T-helper 17 cell (primary cell): ENCODE data around the gene PRSS3. TPM values are rescaled to one million over a fixed set of nuclear protein-coding genes. Genes with fewer than 3 reads are reported as not detected.
"Not testable (repeated sequence)": the region's sequence is repeated elsewhere in the genome, so short reads cannot be mapped to it uniquely, and the experiment has no call there.

ENCODE experiments used
- ATAC-seq: fragments of 150-1000 bp; cut with Tn5 transposase; 2 replicates; pipeline ENCODE4 v1.10.0; 2021; ENCODE audit warnings: mild to moderate bottlenecking, moderate library complexity
- DNase-seq, 3 donors: peaks; one replicate each; pipeline versions ENCODE4 v3.0.0 to v3.0.0-alpha.2; 2020 to 2021
- H3K9me3 ChIP-seq: one replicate; pipeline ENCODE4 v1.7.0; 2013; ENCODE audit warnings: low read length, mild to moderate bottlenecking; ENCODE audit not compliant: control insufficient read depth, poor library complexity, severe bottlenecking
- H3K27ac Mint-ChIP-seq: one replicate; pipeline ENCODE4 v1.8.0; 2022; ENCODE audit warnings: mild to moderate bottlenecking, moderate library complexity, mixed read lengths
- H3K27me3 Mint-ChIP-seq: one replicate; pipeline ENCODE4 v1.8.0; 2022; ENCODE audit warnings: mixed read lengths
- H3K36me3 Mint-ChIP-seq: one replicate; pipeline ENCODE4 v1.8.0; 2022; ENCODE audit warnings: low read depth, mixed read lengths
- H3K4me1 Mint-ChIP-seq: one replicate; pipeline ENCODE4 v1.8.0; 2022; ENCODE audit warnings: mild to moderate bottlenecking, mixed read lengths
- H3K4me3 Mint-ChIP-seq: one replicate; pipeline ENCODE4 v1.8.0; 2022; ENCODE audit warnings: mild to moderate bottlenecking, moderate library complexity, mixed read lengths
- total RNA-seq, 4 donors: library from RNA in 2 of 4; stranded (reverse) in 2 of 4; gene quantifications; one replicate each; pipeline ENCODE4 v1.2.3 and lab custom pipeline; 2022 to 2026

Gene PRSS3
- not detected for total RNA-seq
- total RNA-seq (lab: John Stamatoyannopoulos, UW) = 0 to 0.35 reads per million in 2 donors

GRCh38 chr9:33795281-33795680 lies at the start of gene PRSS3:
PRSS3 (plus strand) TSS chr9:33795561; CDS start chr9:33795574, 13 bp downstream.
- peaks cover 8% of the 10 kb centered on the region for H3K36me3 Mint-ChIP-seq
- peaks cover 2% of the 10 kb centered on the region for H3K9me3 ChIP-seq
- ATAC-seq (no peak), DNase-seq (no peak)
- peaks cover 69% of the 10 kb centered on the region for H3K27me3 Mint-ChIP-seq
- H3K4me1 Mint-ChIP-seq = peaks cover 5% of the 10 kb centered on the region
- H3K27ac Mint-ChIP-seq = peak within 1 kb of the TSS; percentile 53
- H3K4me3 Mint-ChIP-seq = no peak within 1 kb of the TSS

GRCh38 chr9:33748633-33749304 lies 46.6 kb upstream of the PRSS3 start:
- DNase-seq (no peak), ATAC-seq (peak; percentile 61)
- H3K27me3 Mint-ChIP-seq = peaks cover 65% of the 10 kb centered on the region
- peaks cover 6% of the 10 kb centered on the region for H3K36me3 Mint-ChIP-seq
- H3K27ac Mint-ChIP-seq = peak overlapping the region; percentile 47
- peak overlapping the region; percentile 84 for H3K4me3 Mint-ChIP-seq
- H3K4me1 Mint-ChIP-seq = peaks cover 21% of the 10 kb centered on the region
- no peaks in the 10 kb centered on the region for H3K9me3 ChIP-seq

- Mint-ChIP-seq H3K27ac (peak overlapping the region; percentile 47), H3K27me3 (peaks cover 70% of the 10 kb centered on the region), H3K4me3 (peak overlapping the region; percentile 84), H3K4me1 (peaks cover 21% of the 10 kb centered on the region)
- H3K36me3 Mint-ChIP-seq, DNase-seq, H3K9me3 ChIP-seq: not testable (repeated sequence)
- ATAC-seq = peak; percentile 76
These were observed 46.1 kb upstream of the PRSS3 start for GRCh38 chr9:33749305-33749654.

GRCh38 chr9:33750307-33750838 lies 45.0 kb upstream of the PRSS3 start:
- ATAC-seq (no peak), DNase-seq (no peak)
- H3K27me3 Mint-ChIP-seq = peaks cover 81% of the 10 kb centered on the region
- no peak overlapping the region for H3K27ac Mint-ChIP-seq
- H3K4me3 Mint-ChIP-seq = peak overlapping the region; percentile 45
- H3K9me3 ChIP-seq = no peaks in the 10 kb centered on the region
- peaks cover 21% of the 10 kb centered on the region for H3K4me1 Mint-ChIP-seq
- peaks cover 6% of the 10 kb centered on the region for H3K36me3 Mint-ChIP-seq

- peaks cover 6% of the 10 kb centered on the region for H3K36me3 Mint-ChIP-seq
- no peak overlapping the region for H3K27ac Mint-ChIP-seq
- DNase-seq = no peak
- H3K9me3 ChIP-seq = no peaks in the 10 kb centered on the region
- peaks cover 21% of the 10 kb centered on the region for H3K4me1 Mint-ChIP-seq
- H3K4me3 Mint-ChIP-seq = no peak overlapping the region
- ATAC-seq = no peak
- peaks cover 81% of the 10 kb centered on the region for H3K27me3 Mint-ChIP-seq
These were observed 44.5 kb upstream of the PRSS3 start for GRCh38 chr9:33750839-33751339.

GRCh38 chr9:33751536-33752129 lies 43.7 kb upstream of the PRSS3 start:
- H3K4me3 Mint-ChIP-seq = no peak overlapping the region
- peaks cover 21% of the 10 kb centered on the region for H3K4me1 Mint-ChIP-seq
- peaks cover 6% of the 10 kb centered on the region for H3K36me3 Mint-ChIP-seq
- ATAC-seq (no peak), DNase-seq (no peak)
- H3K27me3 Mint-ChIP-seq = peaks cover 81% of the 10 kb centered on the region
- H3K27ac Mint-ChIP-seq = no peak overlapping the region
- no peaks in the 10 kb centered on the region for H3K9me3 ChIP-seq

GRCh38 chr9:33752130-33752637 lies 43.2 kb upstream of the PRSS3 start:
- no peak for ATAC-seq
- H3K27me3 Mint-ChIP-seq = peaks cover 85% of the 10 kb centered on the region
- peaks cover 6% of the 10 kb centered on the region for H3K36me3 Mint-ChIP-seq

GRCh38 chr9:33752789-33753188 lies 42.6 kb upstream of the PRSS3 start:
- not testable (repeated sequence) for H3K4me3 Mint-ChIP-seq, H3K9me3 ChIP-seq, DNase-seq, H3K36me3 Mint-ChIP-seq, ATAC-seq, H3K27ac Mint-ChIP-seq
- Mint-ChIP-seq H3K27me3 (peaks cover 91% of the 10 kb centered on the region), H3K4me1 (peaks cover 21% of the 10 kb centered on the region)

More at GRCh38 chr9:33752130-33752637, 43.2 kb upstream of the PRSS3 start:
- no peak for DNase-seq
- no peaks in the 10 kb centered on the region for H3K9me3 ChIP-seq
- Mint-ChIP-seq H3K4me3 (no peak overlapping the region), H3K27ac (no peak overlapping the region), H3K4me1 (peaks cover 21% of the 10 kb centered on the region)

- H3K36me3 Mint-ChIP-seq, H3K4me1 Mint-ChIP-seq, H3K4me3 Mint-ChIP-seq, DNase-seq, H3K27ac Mint-ChIP-seq, H3K9me3 ChIP-seq: not testable (repeated sequence)
- H3K27me3 Mint-ChIP-seq = peaks cover 58% of the 10 kb centered on the region
- peak; percentile 25 for ATAC-seq
These were observed 35.7 kb upstream of the PRSS3 start for GRCh38 chr9:33759648-33760047.

GRCh38 chr9:33762343-33762742 lies 33.0 kb upstream of the PRSS3 start:
- no peaks in the 10 kb centered on the region for H3K9me3 ChIP-seq
- DNase-seq (no peak), ATAC-seq (no peak)
- Mint-ChIP-seq H3K4me1 (no peaks in the 10 kb centered on the region), H3K27ac (no peak overlapping the region), H3K4me3 (no peak overlapping the region), H3K36me3 (peaks cover 8% of the 10 kb centered on the region), H3K27me3 (peaks cover 31% of the 10 kb centered on the region)

GRCh38 chr9:33763709-33764108 lies 31.7 kb upstream of the PRSS3 start:
- not testable (repeated sequence) for ATAC-seq, H3K36me3 Mint-ChIP-seq, H3K9me3 ChIP-seq, H3K27ac Mint-ChIP-seq, H3K4me3 Mint-ChIP-seq, DNase-seq, H3K4me1 Mint-ChIP-seq
- H3K27me3 Mint-ChIP-seq = peaks cover 17% of the 10 kb centered on the region

- H3K4me1 Mint-ChIP-seq = peaks cover 3% of the 10 kb centered on the region
- H3K9me3 ChIP-seq = no peaks in the 10 kb centered on the region
- DNase-seq = no peak
- no peaks in the 10 kb centered on the region for H3K36me3 Mint-ChIP-seq
- H3K4me3 Mint-ChIP-seq = no peak overlapping the region
- peaks cover 5% of the 10 kb centered on the region for H3K27me3 Mint-ChIP-seq
- no peak for ATAC-seq
- no peak overlapping the region for H3K27ac Mint-ChIP-seq
These were observed 29.9 kb upstream of the PRSS3 start for GRCh38 chr9:33765411-33765810.

- not testable (repeated sequence) for H3K27ac Mint-ChIP-seq, H3K9me3 ChIP-seq, DNase-seq, H3K27me3 Mint-ChIP-seq, H3K36me3 Mint-ChIP-seq, H3K4me3 Mint-ChIP-seq, H3K4me1 Mint-ChIP-seq
- peak; percentile 50 for ATAC-seq
These were observed 25.0 kb upstream of the PRSS3 start for GRCh38 chr9:33770156-33770880.
